Measurements from ENCODE around the gene CD151.

Gene CD151

DNA sequence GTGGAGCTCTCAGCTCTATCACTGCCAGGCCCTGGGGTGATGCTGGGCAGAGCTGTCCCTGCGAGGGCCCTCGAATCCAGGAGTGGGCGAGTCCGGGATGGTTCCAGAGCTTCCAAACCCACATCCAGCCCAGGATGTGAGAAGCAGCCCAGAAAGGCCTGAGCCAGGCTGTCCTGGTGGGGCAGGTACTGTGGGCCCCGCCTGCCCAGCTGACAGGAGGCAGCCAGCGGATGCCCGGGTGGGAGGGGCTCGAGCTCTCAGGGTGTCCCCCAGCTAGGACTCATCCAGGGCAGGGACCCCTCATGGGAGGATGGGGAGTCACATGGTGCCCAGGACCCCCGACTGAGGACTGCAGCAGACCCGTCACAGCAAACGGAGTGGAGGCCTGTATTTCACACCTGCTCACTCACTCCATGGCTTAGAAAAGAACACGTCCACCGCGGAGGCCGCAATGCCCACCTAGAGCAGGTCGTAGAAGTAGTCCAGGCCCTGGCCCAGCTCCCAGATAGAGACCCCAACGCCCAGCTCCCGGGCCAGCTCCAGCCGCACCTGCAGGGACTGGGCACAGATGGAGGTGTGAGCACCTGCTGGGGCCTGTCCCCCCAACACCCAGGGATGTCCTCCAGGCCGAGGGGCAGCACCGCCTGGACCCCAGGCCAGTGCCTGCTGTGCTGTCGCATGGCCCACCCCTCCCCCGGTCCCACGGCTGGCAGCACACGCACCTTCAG lies 36.8 kb downstream of the CD151 start:
- DNase-seq (ENCODE audit: low read depth in 2 of 3, low spot score in 1 of 3), result no peak

DNA sequence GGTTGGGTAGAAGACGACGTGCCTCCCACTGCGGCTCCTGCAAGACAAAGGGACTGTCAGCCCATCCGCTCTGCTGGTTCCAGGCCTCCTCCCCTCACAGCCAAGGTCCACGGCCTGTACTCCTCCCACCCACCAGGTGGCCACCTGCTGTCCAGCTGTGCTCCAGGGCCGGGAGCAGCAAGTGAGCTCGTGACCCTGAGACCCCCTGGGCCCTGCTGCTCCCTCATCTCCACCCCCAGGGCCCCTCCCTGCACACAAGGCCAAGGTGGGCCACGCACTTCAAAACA lies 37.3 kb downstream of the CD151 start:
- DNase-seq (ENCODE audit: low read depth in 2 of 3, low spot score in 1 of 3), result no peak

DNA sequence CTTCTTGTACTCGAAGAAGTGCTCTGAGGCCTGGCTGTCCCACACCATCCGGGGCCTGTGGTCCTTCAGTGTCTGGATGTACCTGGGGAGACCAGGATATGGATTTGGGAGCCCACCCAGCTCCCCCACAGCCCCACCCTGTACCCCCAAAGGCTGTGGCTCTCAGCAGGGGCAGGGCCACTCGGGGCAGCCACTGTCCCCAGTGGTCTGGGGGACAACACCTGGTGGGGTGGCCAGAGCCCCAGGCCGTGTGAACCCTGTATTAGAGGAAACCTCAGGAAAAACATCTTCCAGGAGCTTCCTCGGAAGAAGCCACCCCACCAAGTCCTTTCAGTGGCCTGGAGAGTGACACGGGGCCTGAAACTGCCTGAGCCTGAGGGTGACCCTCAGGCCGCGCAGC lies 37.7 kb downstream of the CD151 start:
- DNase-seq (ENCODE audit: low read depth in 2 of 3, low spot score in 1 of 3), result no peak

GRCh38 chr11:871472-871871 lies 38.7 kb downstream of the CD151 start:
- DNase-seq (ENCODE audit: low read depth in 2 of 3, low spot score in 1 of 3), result no peak

GRCh38 chr11:872799-873198 lies 40.0 kb downstream of the CD151 start:
- DNase-seq (ENCODE audit: low read depth in 2 of 3, low spot score in 1 of 3), result no peak

GRCh38 chr11:873706-874105 lies 41.0 kb downstream of the CD151 start:
- no peak for DNase-seq (ENCODE audit: low read depth in 2 of 3, low spot score in 1 of 3)

- no peak for DNase-seq (ENCODE audit: low read depth in 2 of 3, low spot score in 1 of 3)
These were observed 42.5 kb downstream of the CD151 start for GRCh38 chr11:875203-875602.

- DNase-seq (ENCODE audit: low read depth in 2 of 3, low spot score in 1 of 3), result no peak
These were observed 43.1 kb downstream of the CD151 start for GRCh38 chr11:875769-876301.

DNA sequence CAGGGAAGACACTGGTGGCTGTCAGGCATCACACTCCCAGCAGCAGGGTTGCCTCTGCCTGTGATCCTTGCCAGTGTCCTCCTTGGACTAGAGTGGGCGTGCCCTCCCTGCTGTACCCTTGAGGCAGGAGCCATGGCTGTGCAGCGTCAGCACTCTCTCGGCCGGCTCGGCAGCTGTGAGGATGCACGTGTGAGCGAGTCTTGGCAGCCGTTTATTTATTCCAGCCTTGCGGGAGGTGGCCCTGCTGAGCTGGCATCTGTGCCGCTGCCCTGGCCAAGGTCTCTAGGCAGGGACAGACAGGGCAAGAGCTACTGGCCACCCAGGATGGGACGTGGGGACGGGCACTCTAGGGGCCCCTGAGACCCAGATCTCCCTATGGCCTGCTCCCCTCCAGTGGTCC lies 43.8 kb downstream of the CD151 start:
- no peak for DNase-seq (ENCODE audit: low read depth in 2 of 3, low spot score in 1 of 3)

GRCh38 chr11:877565-877964 lies 44.8 kb downstream of the CD151 start:
- peak; percentile 11 to 42 (median 32) for DNase-seq (ENCODE audit: low read depth in 2 of 3, low spot score in 1 of 3)

DNA sequence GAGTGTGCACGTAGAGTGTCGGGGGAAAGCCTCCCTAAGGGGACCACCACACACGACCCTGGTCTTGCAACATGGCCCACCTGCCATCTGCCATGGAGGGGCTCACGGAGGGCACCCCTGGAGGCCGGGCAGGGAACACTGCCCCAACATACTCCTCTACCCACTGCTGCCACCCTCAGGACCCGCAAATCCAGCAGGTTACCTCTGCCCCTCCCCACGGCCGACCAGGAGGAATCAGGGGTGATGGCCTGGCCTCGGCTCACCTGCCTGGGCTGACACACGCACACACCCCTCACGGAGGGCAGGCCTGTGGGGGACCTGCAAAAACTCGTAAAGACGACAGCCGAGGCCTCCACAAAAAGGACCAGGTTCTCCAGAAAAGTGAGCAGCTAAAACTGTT lies 47.7 kb downstream of the CD151 start:
- DNase-seq (ENCODE audit: low read depth in 2 of 3, low spot score in 1 of 3), result no peak

DNA sequence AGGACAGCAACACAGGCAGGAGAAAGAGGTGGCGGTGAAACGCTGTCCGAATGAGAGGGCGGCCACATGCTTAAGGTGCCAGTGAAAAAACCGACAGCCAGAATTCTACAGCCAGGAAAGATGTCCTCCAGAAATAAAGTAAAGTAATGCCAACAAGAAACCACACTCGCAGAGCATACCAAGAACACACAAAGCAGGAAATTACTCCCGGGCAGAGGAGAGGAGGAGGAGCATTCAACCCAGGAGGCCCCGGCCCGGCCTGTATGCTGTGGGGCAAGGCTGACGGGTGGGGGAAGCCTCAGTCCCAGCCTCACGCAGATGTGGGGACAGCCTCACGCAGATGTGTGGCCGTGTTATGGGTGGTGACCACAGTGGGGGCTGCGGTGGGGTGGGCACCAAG lies 49.8 kb downstream of the CD151 start:
- no peak for DNase-seq (ENCODE audit: low read depth in 2 of 3, low spot score in 1 of 3)

- DNase-seq (ENCODE audit: low read depth in 2 of 3, low spot score in 1 of 3), result no peak
These were observed 50.8 kb downstream of the CD151 start for GRCh38 chr11:883527-883926.

- DNase-seq (ENCODE audit: low read depth in 2 of 3, low spot score in 1 of 3), result no peak
These were observed 51.9 kb downstream of the CD151 start for GRCh38 chr11:884578-885070.

GRCh38 chr11:886568-886967 lies 53.8 kb downstream of the CD151 start:
- no peak for DNase-seq (ENCODE audit: low read depth in 2 of 3, low spot score in 1 of 3)

GRCh38 chr11:887589-887988 lies 54.8 kb downstream of the CD151 start:
- no peak for DNase-seq (ENCODE audit: low read depth in 2 of 3, low spot score in 1 of 3)
